Karpas-422 (cell line): Measurements from ENCODE around the gene CHCHD6. TPM values are rescaled to one million over a fixed set of nuclear protein-coding genes. Genes with fewer than 3 reads are reported as not detected.
"Not testable (repeated sequence)": the region's sequence is repeated elsewhere in the genome, so short reads cannot be mapped to it uniquely, and the experiment has no call there.

Experiments
- DNase-seq: peaks from one replicate; pipeline ENCODE4 v3.0.0-alpha.2; 2015
- H2AFZ ChIP-seq: fragments of 200-600 bp; sonication (generic); 2 replicates; pipeline ENCODE4 v1.6.1; 2014; ENCODE audit warnings: antibody characterized with exemption, low read length, mixed read lengths
- H3K27ac ChIP-seq: fragments of 200-600 bp; sonication (generic); 2 replicates; pipeline ENCODE4 v1.5.1; 2014; ENCODE audit warnings: mild to moderate bottlenecking, low read length, moderate library complexity
- H3K27me3 ChIP-seq: fragments of 200-600 bp; sonication (generic); 2 replicates; pipeline ENCODE4 v1.6.1; 2014; ENCODE audit warnings: low read length, mixed read lengths
- H3K36me3 ChIP-seq: fragments of 200-600 bp; sonication (generic); 2 replicates; pipeline ENCODE4 v1.6.1; 2014; ENCODE audit warnings: low read length, mixed read lengths; ENCODE audit not compliant: insufficient read depth
- H3K4me1 ChIP-seq: fragments of 200-600 bp; sonication (generic); 2 replicates; pipeline ENCODE4 v1.6.1; 2014; ENCODE audit warnings: mild to moderate bottlenecking, low read length, mixed read lengths
- H3K4me2 ChIP-seq: fragments of 200-600 bp; sonication (generic); 2 replicates; pipeline ENCODE4 v1.6.1; 2014; ENCODE audit warnings: low read length, low read depth, mild to moderate bottlenecking; ENCODE audit not compliant: poor library complexity, severe bottlenecking
- H3K4me3 ChIP-seq: fragments of 200-600 bp; sonication (generic); 2 replicates; pipeline ENCODE4 v1.5.1; 2014; ENCODE audit warnings: mild to moderate bottlenecking, antibody characterized with exemption, low read length, mixed read lengths
- H3K79me2 ChIP-seq: fragments of 200-600 bp; sonication (generic); 2 replicates; pipeline ENCODE4 v1.6.1; 2014; ENCODE audit warnings: mild to moderate bottlenecking, low read length, mixed read lengths
- H3K9ac ChIP-seq: fragments of 200-600 bp; sonication (generic); 2 replicates; pipeline ENCODE4 v1.6.0; 2014; ENCODE audit warnings: low read length
- H3K9me2 ChIP-seq: fragments of 200-600 bp; sonication (generic), shearing (Covaris generic); replicated peaks from 2 replicates; pipeline ENCODE4 v1.6.0; 2014; ENCODE audit warnings: mild to moderate bottlenecking, low read length, moderate library complexity; ENCODE audit not compliant: insufficient read depth
- H3K9me3 ChIP-seq: fragments of 300-700, 200-600 bp; sonication (generic); 2 replicates; pipeline ENCODE4 v1.6.1; 2014; ENCODE audit warnings: low read length, mixed read lengths
- H4K20me1 ChIP-seq: fragments of 200-600 bp; sonication (generic); 2 replicates; pipeline ENCODE4 v1.6.1; 2014; ENCODE audit warnings: mild to moderate bottlenecking, antibody characterized with exemption, low read length, low read depth; ENCODE audit not compliant: insufficient read depth
- total RNA-seq: library from RNA; depleted of rRNA; stranded (reverse); fragments of >200 nt; shearing (Covaris generic); gene quantifications from 2 replicates; pipeline ENCODE4 v1.2.3, GENCODE V29; 2014; ENCODE audit warnings: low replicate concordance

CHCHD6 gene
- total RNA-seq, 1 experiment from 2014 or later, result 12.8 TPM

DNA sequence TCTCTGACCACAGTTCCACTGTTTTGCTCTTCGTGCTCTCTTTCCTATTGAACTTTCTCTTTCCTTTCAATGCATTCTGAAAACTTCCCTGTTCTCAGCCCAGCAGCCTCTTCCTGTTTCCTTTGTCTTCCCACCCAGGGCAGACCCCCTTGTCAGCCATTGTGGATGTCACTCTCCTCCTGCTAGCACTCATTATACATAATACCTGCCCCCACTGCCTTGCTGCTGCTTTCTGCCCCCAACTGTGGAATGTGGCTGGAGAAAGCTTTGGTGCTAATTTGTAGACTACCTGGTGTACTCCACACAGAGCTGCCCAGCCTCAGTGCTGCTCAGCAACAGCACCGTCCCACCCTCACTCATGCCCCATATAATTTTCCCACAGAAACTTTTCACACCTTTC, 80.2 kb downstream of the CHCHD6 start:
- Histone ChIP-seq H3K4me3 (no peak overlapping the region), H3K4me2 (no peak overlapping the region), H3K4me1 (no peaks in the 10 kb centered on the region), H3K36me3 (no peaks in the 10 kb centered on the region), H3K9me2 (no peaks in the 10 kb centered on the region), H3K27ac (no peak overlapping the region), H3K9ac (no peak overlapping the region), H3K27me3 (no peaks in the 10 kb centered on the region), H2AFZ (no peak overlapping the region), H3K9me3 (no peaks in the 10 kb centered on the region), H3K79me2 (no peaks in the 10 kb centered on the region), H4K20me1 (peaks cover 22% of the 10 kb centered on the region; the same call in 1 of the 2 replicates)
- no peak for DNase-seq

DNA sequence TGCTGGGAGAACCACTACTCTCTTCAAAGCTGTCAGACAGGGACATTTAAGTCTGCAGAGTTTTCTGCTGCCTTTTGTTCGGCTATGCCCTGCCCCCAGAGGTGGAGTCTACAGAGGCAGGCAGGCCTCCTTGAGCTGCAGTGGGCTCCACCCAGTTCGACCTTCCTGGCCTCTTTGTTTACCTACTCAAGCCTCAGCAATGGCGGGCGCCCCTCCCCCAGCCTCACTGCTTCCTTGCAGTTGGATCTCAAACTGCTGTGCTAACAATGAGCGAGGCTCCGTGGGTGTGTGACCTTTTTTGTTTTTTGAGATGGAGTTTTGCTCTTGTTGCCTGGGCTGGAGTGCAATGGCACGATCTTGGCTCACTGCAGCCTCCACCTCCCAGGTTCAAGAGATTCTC, 87.3 kb downstream of the CHCHD6 start:
- not testable (repeated sequence) for H3K79me2 ChIP-seq, H3K9me2 ChIP-seq, H3K4me2 ChIP-seq, H3K9me3 ChIP-seq, H3K4me1 ChIP-seq, H3K9ac ChIP-seq, H3K36me3 ChIP-seq, H4K20me1 ChIP-seq, H3K4me3 ChIP-seq, H3K27ac ChIP-seq, H3K27me3 ChIP-seq, H2AFZ ChIP-seq, DNase-seq

DNA sequence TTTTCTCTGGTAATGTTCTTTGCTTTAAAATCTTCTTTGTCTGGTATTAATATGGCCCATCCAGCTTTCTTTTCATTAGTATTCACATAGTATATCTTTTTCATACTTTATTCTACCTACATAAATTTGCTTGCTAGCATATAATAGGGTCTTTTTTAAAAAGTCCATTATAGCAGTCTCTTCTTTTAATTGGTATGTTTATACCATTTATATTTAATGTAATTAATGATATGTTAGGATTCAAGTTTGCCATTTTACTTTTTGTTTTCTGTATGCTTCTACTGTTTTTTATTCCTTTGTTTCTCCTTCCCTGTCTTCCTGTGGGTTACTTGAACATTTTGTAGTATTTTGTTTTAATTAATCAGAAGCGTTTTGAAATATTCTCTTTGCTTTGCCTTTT, 89.0 kb downstream of the CHCHD6 start:
- Histone ChIP-seq H3K9me3 (peaks cover 6% of the 10 kb centered on the region; the same call in 1 of the 2 replicates), H3K79me2 (no peaks in the 10 kb centered on the region), H3K4me1 (no peaks in the 10 kb centered on the region), H2AFZ (no peak overlapping the region), H3K36me3 (no peaks in the 10 kb centered on the region), H3K4me3 (no peak overlapping the region), H3K27ac (no peak overlapping the region), H3K27me3 (0 out of 2 replicates have a peak, but pooled peaks cover 4% of the 10 kb centered on the region), H3K9me2 (no peaks in the 10 kb centered on the region), H3K4me2 (no peak overlapping the region), H3K9ac (no peak overlapping the region), H4K20me1 (no peaks in the 10 kb centered on the region)
- DNase-seq, result no peak

DNA sequence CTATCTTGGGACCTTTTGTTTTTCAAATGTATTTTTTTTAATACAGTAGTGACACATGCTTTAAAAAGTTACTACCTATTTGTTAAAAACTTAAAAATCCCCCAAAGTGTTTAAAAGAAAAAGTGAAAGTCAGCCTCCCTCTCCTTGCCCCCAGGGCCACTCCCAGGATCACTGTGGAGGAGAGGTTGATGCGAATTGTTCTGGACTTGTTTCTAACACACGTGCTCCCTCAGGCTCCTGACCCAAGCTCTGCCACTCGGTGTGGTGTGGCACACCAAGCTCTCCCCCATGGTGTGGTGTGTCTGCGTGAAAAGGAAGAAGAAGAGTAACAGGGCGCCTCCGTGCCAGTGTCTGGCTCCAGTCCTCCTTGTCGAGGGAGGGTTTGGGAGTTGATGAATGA, 93.5 kb downstream of the CHCHD6 start:
- H3K27me3 ChIP-seq, result 0 out of 2 replicates have a peak, but pooled peaks cover under 1% of the 10 kb centered on the region
- H3K4me2 ChIP-seq, result no peak overlapping the region
- H3K4me3 ChIP-seq, result no peak overlapping the region
- DNase-seq, result no peak
- no peak overlapping the region for H2AFZ ChIP-seq
- no peaks in the 10 kb centered on the region for H3K79me2 ChIP-seq
- no peaks in the 10 kb centered on the region for H3K36me3 ChIP-seq
- H3K4me1 ChIP-seq, result no peaks in the 10 kb centered on the region
- H3K9ac ChIP-seq, result no peak overlapping the region
- H3K27ac ChIP-seq, result no peak overlapping the region
- H3K9me2 ChIP-seq, result no peaks in the 10 kb centered on the region
- H3K9me3 ChIP-seq, result peaks cover 3% of the 10 kb centered on the region; the same call in 1 of the 2 replicates
- H4K20me1 ChIP-seq, result no peaks in the 10 kb centered on the region

DNA sequence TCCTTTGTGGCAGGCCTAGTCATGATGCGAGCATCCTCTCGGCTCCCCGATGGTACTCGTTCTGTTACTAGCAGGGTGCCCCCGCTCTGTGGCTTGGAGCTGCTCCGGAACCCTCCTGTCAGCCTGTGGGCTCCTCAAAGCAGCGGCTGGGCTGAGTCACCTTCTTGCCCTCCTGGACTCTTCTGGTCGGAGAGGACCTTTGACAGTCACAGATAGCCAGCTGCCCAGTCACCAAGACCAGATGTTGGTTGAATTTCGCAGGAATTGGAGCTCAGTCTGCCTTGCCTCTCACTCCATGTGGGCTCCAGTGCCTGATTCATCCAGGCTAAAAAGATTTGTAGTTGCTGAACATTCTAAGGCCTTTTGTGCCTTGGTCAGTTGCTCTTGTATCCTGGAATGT, 94.5 kb downstream of the CHCHD6 start:
- Histone ChIP-seq H3K9me2 (no peaks in the 10 kb centered on the region), H3K36me3 (no peaks in the 10 kb centered on the region), H3K27ac (no peak overlapping the region), H3K9ac (no peak overlapping the region), H3K4me3 (no peak overlapping the region), H3K79me2 (no peaks in the 10 kb centered on the region), H3K27me3 (no peaks in the 10 kb centered on the region), H3K4me1 (no peaks in the 10 kb centered on the region), H3K4me2 (no peak overlapping the region), H4K20me1 (no peaks in the 10 kb centered on the region), H2AFZ (no peak overlapping the region), H3K9me3 (no peaks in the 10 kb centered on the region)
- no peak for DNase-seq

DNA sequence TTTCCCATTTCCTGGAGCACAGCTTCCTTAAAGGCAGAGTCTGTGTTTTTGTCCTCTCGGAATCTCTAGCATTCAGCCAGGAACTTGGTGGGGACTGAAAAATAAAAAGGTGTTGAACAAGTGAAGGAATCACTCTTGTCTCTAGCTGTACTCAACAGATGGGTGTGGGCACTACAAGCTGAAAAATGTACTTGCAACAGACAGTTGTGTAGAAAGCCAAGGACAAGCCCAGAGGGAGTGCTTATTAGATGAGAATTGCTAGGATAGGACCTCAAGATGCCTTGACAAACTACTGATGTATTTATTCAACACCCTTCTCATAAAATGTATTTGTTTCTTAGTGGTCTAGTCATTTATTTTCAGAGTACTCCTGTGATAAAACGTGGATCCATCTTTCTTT, 95.1 kb downstream of the CHCHD6 start:
- Histone ChIP-seq H3K4me3 (no peak overlapping the region), H3K9ac (no peak overlapping the region), H3K27ac (no peak overlapping the region)

DNA sequence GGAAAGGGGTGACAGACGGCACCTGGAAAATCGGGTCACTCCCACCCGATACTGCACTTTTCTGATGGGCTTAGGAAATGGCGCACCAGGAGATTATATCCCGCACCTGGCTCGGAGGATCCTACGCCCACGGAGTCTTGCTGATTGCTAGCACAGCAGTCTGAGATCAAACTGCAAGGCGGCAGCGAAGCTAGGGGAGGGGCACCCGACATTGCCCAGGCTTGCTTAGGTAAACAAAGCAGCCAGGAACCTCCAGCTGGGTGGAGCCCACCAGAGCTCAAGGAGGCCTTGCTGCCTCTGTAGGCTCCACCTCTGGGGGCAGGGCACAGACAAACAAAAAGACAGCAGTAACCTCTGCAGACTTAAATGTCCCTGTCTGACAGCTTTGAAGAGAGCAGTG, 97.3 kb downstream of the CHCHD6 start:
- H4K20me1 ChIP-seq, H3K4me3 ChIP-seq, H3K79me2 ChIP-seq, H3K4me1 ChIP-seq, H3K36me3 ChIP-seq, DNase-seq, H3K27me3 ChIP-seq, H3K4me2 ChIP-seq, H3K9ac ChIP-seq, H3K9me2 ChIP-seq, H3K9me3 ChIP-seq, H3K27ac ChIP-seq, H2AFZ ChIP-seq: not testable (repeated sequence)

More for the DNA sequence above, 95.1 kb downstream of the CHCHD6 start:
- Histone ChIP-seq H3K79me2 (no peaks in the 10 kb centered on the region), H3K27me3 (no peaks in the 10 kb centered on the region), H3K9me2 (no peaks in the 10 kb centered on the region), H3K36me3 (no peaks in the 10 kb centered on the region), H4K20me1 (no peaks in the 10 kb centered on the region), H3K9me3 (no peaks in the 10 kb centered on the region), H2AFZ (no peak overlapping the region), H3K4me2 (no peak overlapping the region), H3K4me1 (no peaks in the 10 kb centered on the region)
- no peak for DNase-seq

DNA sequence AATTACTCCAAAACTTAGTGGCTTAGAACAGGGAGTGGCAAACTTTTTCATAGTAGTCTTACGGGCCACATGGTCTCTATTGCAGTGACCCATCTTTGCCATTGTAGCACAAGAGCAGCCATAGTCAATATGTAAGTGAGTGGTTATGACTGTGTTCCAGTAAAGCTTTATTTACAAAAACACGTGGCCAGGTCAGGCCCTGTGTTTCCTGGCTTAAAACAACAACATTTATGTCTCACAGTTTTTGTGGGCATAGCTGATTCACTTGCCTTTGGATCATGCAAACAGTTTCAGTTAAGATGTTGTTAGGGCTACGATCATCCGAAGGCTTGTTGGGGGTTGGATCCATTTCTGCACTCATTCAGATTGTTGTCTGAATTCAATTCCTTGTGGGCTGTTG, 103.8 kb downstream of the CHCHD6 start:
- DNase-seq, result no peak
- no peaks in the 10 kb centered on the region for H3K4me1 ChIP-seq
- H3K27ac ChIP-seq, result no peak overlapping the region
- H3K9me3 ChIP-seq, result no peaks in the 10 kb centered on the region
- H3K9me2 ChIP-seq, result no peaks in the 10 kb centered on the region
- no peaks in the 10 kb centered on the region for H3K36me3 ChIP-seq
- no peak overlapping the region for H3K4me2 ChIP-seq
- no peaks in the 10 kb centered on the region for H3K79me2 ChIP-seq
- H2AFZ ChIP-seq, result no peak overlapping the region
- no peak overlapping the region for H3K4me3 ChIP-seq
- no peak overlapping the region for H3K9ac ChIP-seq
- H4K20me1 ChIP-seq, result no peaks in the 10 kb centered on the region
- H3K27me3 ChIP-seq, result no peaks in the 10 kb centered on the region

DNA sequence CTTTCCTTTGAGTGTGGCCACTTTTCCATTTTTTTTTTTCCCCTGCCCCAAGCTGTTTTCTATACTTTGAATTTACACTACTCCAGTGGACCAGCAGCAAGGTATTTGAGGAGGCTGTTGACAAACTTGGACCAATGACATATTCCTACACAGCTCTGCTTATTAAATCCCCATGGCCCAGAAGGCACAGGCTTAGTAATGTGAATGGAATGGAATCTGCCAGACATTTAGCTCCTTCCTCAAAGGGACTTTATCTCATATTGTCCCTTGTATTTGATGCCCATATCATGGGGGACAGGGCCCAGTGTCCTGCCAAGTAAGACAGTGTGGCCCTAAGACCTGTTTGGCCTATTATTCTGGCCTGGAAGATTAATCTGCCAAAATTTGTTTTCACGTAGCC, 107.5 kb downstream of the CHCHD6 start:
- Histone ChIP-seq H3K79me2 (no peaks in the 10 kb centered on the region), H3K4me2 (no peak overlapping the region), H3K27ac (no peak overlapping the region), H2AFZ (no peak overlapping the region), H4K20me1 (peaks cover 11% of the 10 kb centered on the region; the same call in 1 of the 2 replicates), H3K36me3 (no peaks in the 10 kb centered on the region), H3K27me3 (no peaks in the 10 kb centered on the region), H3K9me2 (no peaks in the 10 kb centered on the region), H3K9ac (no peak overlapping the region), H3K9me3 (no peaks in the 10 kb centered on the region), H3K4me1 (no peaks in the 10 kb centered on the region), H3K4me3 (no peak overlapping the region)
- no peak for DNase-seq
